Non-pigmented ciliary epithelial cell (primary cell): ENCODE data around the gene IQCF2.
"Not testable (repeated sequence)": the region's sequence is repeated elsewhere in the genome, so short reads cannot be mapped to it uniquely, and the experiment has no call there.

ENCODE experiments used
- DNase-seq: peaks from one replicate; pipeline ENCODE4 v3.0.0-alpha.2; 2010; ENCODE audit warnings: low read depth

Gene IQCF2

DNA sequence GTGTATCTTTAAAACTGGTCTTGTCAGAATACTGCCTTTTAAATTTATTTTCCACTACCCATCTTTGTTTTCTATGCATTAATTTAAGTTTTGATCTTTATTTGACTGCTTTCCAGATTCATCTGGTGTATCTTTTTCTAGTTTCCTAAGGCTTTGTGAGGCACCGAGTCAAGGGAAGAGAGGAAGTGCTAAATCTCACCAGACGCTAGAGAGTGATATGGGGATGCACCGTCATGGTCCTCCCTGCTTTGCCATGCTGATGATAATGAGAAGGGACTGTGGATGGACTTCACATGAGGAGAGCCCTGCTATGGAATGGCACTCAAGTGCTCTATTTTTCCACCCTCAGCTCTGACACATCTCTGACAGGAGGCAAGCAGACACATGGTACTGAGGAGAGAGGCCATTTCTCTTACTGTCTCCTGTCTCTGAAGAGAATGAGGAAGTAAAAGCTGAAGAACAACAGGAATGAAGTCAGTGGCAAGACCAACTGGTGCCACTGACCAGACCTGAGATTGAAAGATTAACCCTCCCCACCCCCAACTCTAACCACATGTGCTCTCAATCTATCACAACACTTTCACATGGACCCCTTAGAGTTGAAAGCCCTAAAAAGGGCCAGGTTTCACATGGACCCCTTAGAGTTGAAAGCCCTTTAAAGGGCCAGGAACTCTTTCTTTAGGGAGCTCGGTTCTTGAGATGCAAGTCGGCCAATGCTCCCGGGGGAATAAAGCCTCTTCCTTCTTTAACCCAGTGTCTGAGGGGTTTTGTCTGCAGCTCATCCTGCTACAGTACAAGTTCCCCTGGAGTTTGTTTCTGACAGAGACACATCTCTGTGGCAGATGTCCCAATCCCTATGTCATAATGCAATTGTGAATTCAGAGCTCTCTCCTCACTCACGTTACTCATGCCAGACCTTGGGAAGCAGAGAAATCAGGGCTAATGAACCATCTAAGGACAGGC is at the start of gene IQCF2:
IQCF2 (plus strand) TSS at position 913 of the 963 bp plus-strand sequence. CDS start 52 bp downstream, outside the sequence.
- no peak for DNase-seq

DNA sequence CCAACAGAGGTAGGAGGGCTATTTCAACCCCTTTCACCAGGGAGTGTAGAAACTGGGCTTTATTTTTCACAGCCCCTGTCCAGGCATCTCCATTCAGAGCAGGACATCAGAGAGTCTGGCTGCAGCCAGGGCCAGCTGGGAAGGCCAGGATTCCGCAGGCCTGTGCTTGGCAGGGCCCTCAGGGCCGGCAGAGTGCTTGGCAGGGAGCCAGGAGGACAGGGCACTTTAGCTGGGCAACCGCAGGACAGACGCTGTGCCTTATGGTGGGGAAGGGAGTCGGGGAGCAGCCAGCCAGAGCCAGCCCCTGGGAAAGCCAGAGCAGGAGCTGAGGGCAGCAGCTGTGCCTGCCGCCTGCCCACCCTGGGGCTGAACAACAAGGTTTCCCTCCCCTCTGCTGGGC is 47.9 kb upstream of the IQCF2 start:
- DNase-seq = no peak

DNA sequence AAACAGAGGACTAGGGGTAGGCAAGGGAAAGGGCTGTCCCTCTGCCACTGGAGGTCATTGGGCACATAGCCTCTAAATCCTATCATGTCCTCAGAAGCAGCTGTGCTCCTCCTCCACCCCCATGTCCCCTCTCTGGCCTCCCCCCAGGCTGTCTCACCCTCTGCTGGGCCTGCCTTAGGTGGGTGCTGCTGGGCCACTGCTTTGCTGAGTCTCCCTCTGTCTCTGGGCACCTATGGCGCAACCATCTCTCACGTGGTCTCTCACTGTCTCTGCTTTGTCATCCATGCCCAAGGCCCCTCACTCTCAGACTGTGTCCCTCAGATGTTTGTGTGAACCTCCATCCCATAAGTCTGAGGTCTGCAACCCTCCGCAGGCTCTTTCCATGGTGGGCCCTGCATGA is 47.4 kb upstream of the IQCF2 start:
- DNase-seq = no peak

DNA sequence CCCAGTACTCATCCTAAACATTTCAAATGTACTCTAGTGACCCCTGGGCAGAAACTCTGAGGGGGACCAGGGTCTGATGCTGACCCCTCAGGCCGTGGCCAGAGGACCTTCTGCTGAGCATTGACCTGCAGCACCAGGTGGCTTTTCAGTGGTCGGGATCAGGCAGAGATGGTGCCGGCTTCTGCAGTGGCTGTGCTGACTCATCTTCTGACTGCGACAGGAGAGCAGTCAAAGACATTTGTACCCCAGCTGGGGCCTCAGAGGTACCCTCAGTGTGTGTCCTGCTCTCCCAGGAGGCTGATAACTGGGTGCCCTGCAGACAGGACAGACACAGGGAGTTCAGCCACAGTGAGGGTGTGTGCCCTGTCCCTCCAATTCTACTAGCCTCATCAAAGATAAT is 45.8 kb upstream of the IQCF2 start:
- DNase-seq = no peak

DNA sequence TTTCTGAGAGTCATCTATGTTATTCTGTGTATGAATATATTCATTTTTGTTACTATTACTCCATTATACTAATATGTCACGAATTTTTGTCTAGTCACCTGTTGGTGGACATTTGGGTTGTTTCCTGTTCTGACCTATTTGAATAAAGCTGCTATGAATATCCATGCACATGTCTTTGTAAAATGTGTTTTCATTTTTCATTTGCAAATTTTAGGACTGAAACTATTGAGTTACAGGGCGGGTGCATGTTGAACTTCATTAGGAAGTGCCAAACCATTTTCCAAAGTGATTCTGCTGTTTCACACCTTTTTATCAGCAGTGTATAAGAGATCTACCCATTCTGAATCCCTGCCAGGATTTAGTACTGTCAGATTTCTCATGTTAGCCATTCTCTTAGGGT is 44.7 kb upstream of the IQCF2 start:
- DNase-seq = no peak

DNA sequence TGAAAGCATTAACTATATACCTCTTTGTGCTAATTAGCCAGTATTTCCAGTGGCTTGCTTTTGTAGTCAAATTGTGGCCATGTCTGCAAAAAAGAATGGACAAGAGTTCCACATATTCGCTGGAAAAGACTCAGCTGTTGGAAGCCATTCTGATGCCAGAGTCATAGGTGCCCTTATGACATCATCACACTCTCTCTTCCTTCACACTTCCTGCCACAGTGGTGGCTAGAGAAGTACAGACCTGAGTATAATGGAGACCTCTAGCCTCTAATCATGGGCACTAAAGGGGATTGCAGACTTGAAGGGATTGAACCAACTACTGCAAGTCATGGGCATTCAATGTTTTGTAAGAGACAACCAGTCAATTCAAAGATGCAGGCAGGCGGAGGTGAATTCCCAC is 44.0 kb upstream of the IQCF2 start:
- DNase-seq = no peak

DNA sequence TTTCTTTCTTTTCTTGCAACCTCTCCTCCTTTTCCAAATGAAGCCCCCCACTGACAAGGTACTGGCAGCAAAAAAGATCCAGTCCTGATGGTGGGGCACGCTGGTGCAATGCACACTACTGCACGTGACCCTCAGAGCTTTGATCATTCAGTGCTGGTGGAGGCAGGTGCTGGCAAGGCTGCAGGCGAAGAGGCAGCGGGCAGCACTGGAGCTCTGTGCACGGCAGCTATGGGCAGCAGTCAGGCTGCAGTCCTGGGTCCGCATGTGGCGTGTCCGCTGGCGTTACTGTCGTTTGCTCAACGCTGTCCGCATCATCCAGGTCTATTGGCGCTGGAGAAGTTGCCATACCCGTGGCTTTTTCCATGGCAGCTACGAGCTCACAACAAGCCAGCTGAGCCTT is 42.3 kb upstream of the IQCF2 start:
- no peak for DNase-seq

DNA sequence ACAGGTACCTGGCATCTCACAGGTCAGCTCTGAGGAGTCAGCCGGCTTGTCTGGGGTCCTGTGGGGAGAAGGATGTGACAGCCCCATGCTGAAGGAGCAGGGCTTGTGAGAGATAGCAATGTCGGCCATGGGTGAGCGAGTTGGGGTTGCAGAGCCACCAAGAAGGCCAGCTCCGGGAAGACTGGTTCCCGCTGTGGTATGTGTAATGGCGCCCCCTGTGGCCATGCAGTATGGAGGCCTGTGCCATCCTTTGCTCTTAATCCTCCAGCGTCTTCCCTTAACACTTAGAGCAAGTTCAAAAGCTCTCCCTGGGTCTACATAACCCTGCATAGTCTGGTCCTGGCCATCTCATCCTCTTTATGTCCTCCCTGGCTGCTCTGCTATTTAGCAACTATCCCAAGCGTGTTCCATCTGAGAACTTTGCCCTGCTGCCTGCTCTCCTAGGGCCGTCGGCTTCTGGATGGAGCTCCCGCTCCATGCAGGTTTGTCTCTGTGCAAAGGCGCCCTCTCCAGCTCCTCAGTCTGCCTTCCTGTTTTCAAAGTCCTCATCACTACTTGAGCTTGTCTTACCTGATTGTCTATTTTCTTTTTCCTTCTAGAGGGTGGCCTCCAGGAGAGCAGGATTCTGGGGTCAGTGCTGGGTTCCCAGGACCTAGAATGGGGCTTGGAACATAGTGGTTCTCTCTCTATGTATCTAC is 41.6 kb upstream of the IQCF2 start:
- no peak for DNase-seq

DNA sequence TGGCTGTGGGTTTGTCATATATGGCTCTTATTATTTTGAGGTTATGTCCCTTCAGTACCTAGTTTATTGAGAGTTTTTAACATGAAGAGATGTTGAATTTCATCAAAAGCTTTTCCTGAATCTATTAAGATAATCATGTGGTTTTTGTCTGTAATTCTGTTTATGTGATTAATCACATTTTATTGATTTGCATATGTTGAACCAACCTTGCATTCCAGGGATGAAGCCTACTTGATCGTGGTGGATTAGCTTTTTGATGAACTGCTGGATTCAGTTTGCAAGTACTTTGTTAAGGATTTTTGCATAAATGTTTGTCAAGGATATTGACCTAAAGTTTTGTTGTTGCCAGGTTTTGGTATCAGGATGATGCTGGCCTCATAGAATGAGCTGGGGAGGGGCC is 33.1 kb upstream of the IQCF2 start:
- DNase-seq = no peak

DNA sequence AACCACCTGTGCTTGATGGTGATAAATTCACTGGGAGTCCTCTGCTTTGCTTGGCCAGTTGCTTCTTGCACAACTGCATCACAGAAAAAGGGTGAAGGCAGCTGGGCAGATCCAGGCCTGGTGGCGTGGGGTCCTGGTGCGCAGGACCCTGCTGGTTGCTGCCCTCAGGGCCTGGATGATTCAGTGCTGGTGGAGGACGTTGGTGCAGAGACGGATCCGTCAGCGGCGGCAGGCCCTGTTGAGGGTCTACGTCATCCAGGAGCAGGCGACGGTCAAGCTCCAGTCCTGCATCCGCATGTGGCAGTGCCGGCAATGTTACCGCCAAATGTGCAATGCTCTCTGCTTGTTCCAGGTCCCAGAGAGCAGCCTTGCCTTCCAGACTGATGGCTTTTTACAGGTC is 31.1 kb upstream of the IQCF2 start:
- DNase-seq = no peak

DNA sequence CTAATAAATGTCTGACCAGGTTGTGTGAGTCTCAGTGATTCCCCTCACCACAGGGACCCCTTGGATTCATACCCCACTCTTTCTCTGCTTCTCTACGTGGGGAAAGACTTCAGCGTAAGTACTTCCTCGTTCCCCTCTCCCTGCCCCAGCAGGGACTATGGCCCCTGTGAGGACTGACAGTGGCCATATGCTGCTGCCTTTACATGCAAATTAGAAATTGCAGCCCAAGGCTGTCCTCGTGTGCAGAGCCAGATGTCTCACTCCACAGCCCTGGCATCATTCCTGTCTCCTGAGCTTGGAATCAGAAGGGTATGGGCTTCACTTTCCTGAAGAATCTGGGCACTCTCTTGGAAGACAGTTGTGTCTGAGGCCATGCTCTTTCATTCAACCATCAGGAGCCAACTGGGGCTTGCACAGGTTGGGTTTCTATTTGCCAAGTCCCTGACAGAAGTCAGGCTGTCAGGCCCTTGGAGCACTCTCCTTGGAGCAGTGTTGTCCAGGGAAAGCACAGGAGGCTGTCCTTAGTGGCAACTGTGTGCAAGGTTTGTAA is 30.5 kb upstream of the IQCF2 start:
- DNase-seq = no peak

DNA sequence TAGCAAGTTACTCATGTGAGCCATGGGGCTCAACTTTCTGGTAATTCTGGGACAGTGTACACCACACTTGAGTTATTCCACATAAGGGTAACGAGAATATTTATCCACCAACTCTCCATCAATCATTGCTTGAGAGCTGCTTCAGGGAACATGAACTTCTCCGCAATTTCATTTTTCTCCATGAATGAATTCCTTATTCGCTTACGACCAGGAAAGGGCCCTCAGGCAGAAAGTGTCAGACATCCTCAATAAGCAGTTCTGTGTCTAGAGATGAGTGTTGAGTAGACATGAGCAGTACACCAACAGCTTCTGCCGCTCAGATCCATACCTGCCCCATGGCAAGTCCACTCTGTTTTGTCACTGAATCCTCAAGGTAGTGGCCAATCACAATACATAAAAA is 24.8 kb upstream of the IQCF2 start:
- no peak for DNase-seq

DNA sequence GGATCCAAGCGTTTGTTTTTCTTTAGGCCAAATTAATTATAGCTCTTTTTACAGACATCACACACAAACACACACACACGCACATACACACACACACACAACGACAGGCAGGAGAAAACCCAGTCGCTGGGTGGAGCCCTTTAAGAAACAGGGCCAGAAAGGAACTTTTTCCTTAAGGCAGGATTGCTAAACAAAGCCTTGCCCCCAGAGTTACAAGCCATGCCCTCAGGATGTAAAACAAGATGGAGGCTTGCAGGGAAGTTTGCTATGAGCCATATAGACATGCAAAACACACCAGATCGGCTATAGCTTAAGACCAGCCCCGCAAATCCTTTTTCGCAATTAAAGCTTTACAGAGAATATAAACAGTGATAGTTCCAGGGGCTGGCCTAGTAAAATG is 16.3 kb upstream of the IQCF2 start:
- DNase-seq = no peak

DNA sequence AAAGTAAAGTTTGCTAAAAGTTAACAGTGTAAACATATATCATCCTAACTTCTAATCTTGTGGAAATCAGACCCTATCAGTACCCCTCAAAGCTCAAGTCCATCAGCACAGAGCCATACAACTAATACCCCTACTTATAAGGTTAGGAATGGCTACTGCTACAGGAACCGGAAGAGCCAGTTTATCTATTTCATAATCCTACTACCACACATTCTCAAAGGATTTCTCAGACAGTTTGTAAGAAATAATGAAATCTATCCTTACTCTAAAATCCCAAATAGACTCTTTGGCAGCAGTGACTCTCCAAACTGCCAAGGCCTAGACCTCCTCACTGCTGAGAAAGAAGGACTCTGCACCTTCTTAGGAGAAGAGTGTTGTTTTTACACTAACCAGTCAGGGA is 6.0 kb upstream of the IQCF2 start:
- not testable (repeated sequence) for DNase-seq

DNA sequence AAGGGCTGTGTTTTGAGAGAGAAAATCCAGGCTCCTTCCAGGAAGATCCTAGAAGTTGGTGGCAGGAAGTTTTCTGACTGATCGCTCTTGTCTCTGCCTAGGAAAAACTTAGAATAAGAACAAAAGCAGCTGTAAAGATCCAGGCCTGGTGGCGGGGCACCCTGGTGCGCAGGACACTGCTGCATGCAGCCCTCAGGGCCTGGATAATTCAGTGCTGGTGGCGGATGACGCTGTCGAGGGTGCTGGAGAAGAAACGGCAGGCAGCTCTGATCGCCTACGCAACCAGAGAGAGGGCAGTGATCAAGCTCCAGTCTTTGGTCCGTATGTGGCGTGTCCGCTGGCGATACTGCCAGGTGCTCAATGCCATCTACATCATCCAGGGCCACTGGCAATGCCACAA is 1.5 kb downstream of the IQCF2 start:
- no peak for DNase-seq

DNA sequence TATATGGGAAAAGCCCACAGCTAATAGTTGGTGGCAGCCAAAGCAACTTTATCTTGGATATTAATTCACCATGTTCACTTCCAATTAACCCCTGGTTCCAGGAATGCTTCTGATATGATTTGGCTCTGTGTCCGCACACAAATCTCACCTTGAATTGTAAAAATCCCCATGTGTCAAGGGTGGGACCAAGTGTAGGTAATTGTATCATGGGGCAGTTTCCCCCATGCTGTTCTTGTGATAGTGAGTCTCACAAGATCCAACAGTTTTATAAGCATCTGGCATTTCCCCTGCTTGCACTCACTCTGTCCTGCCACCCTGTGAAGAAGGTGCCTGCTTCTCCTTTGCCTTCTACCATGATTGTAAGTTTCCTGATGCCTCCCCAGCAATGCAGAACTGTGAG is 7.5 kb downstream of the IQCF2 start:
- DNase-seq = not testable (repeated sequence)

DNA sequence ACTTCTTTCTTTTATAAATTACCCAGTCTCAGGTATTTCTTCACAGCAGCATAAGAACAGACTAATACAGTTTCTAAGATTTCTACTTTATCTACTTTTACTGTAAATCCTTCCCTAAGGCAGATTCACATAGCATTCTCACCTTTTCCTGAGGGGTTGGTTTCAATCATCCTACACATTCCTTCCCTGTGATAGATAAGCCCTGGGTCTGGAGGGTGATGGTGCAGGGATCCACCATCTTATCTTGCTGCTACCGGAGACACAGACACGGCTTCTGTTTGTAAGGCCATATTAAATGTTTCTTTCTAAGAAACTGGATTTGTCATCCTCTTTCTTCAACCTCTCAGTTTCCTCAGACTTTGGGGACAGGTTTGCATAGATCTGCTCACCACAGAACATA is 7.9 kb downstream of the IQCF2 start:
- no peak for DNase-seq

DNA sequence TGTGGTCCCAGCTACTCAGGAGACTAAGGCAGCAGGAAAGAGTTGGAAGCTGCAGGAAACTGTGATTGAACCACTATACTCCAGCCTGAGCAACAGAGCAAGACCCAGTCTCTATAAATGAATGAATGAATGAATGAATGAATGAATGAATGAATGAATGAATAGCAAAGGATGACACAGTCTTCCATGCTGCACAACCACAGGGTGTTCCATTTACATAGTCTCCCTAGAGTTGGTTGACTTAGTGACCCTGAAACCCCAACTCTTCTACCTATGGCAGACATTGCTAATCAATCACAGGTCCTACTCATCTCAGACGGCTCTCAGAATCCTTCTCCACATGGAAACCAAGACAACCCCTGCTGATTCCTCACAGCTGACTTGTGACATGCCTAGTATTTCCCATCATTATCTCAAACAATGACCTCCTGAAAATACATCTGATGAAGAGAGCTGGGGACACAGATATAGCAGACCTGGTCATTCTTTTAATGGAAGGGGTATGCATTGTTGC is 11.9 kb downstream of the IQCF2 start:
- no peak for DNase-seq

DNA sequence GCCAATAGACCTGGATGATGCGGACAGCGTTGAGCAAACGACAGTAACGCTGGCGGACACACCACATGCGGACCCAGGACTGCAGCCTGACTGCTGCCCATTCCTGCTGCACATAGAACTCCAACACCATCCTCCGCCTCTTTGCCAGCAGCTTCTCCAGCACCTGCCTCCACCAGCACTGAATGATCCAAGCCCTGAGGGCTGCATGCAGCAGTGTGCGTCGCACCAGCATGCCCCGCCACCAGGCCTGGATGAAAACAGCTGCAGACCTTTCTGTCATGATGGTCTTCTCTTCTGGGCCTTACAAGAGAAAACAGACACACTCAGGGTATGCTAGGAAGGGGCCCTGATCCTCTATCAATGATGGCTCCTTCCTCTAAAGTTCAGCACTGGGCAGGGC is 12.5 kb downstream of the IQCF2 start:
- DNase-seq = no peak

DNA sequence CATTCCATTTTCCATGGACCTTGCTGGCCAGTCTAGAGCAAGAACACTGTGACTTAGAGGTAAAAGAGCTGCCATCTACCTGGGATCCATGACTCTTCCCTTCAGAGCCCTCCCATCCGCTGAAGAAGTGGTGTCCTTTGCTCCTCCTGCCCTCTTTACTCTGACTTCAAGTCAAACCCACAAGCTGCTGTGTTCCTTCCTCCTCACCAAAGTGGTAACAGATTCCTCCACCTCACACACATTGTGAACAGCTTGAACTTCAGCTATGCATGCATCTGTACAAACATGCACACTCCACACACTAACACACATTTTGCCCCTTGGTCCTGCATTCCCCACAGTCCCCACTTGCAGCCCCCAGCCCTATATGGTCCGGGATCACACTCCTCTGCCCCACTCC is 13.0 kb downstream of the IQCF2 start:
- DNase-seq = no peak

DNA sequence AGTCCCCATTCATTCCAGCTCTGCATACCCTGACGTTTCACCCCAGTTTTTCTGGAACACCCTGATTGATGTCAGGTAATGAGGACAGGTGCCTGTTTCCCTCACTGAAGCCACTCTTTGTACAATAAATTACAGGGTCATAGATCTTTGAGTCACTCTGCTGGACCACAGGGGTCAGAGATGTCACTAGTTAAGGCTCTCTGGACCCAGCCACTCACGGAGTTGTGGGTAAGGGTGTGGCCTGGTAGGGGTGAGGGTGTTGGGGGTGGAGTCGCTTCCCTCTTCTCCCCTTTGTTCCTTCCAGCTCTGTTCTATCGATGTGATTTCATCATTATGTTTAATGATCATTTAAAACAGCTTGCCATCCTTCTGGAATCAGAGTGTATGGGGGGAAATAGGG is 13.5 kb downstream of the IQCF2 start:
- DNase-seq = no peak

DNA sequence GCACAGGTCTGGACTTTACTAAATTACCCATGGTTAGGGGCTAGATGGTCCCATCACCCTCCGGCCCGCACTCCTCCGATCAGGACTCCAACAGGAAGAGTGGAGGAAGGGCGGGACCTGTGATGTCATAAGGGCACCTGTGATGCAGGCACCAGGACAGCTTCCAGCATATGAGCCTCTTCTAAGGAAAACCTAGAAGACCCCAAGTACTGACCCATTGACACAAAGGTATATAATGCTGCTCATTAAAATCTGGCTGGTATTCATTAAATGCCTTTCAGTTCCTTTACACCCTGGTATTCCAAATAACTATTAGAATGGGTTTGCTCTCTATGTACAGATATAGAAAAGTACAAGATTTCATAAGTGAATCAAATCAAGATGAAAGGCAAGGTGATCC is 14.1 kb downstream of the IQCF2 start, which contains the start of gene IQCF5:
IQCF5 (minus strand) TSS at position 101 of the 400 bp plus-strand sequence; CDS start at position 31, 70 bp downstream.
- no peak for DNase-seq

DNA sequence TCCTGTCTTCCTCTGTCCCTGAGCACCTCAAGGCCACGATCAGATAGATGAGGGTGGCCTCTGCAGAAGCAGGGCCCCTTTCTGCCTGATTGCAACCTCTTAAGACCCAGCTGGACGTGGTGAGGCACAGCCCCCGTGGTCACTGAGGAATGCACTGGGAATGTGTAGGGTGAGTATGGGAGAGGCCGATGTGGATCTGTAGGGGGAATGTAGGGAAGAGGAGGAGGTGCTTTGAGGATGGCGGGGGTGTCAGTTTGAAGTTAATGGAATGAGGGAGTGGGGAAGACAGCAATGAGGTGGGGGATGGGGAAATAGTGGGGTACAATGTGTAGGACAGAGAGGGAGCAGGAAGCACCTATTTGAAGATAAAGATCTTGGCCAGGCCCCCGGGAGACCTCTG is 14.8 kb downstream of the IQCF2 start:
- DNase-seq = no peak
